ENCODE results near the gene TNFAIP8L2. TPM values are rescaled to one million over a fixed set of nuclear protein-coding genes. Genes with fewer than 3 reads are reported as not detected.

TNFAIP8L2 gene
- total and polyA plus RNA-seq, 2 of the 8 experiments (the other 6 are each of a cell fraction or from before 2014, with no cell fraction given) = not detected

DNA sequence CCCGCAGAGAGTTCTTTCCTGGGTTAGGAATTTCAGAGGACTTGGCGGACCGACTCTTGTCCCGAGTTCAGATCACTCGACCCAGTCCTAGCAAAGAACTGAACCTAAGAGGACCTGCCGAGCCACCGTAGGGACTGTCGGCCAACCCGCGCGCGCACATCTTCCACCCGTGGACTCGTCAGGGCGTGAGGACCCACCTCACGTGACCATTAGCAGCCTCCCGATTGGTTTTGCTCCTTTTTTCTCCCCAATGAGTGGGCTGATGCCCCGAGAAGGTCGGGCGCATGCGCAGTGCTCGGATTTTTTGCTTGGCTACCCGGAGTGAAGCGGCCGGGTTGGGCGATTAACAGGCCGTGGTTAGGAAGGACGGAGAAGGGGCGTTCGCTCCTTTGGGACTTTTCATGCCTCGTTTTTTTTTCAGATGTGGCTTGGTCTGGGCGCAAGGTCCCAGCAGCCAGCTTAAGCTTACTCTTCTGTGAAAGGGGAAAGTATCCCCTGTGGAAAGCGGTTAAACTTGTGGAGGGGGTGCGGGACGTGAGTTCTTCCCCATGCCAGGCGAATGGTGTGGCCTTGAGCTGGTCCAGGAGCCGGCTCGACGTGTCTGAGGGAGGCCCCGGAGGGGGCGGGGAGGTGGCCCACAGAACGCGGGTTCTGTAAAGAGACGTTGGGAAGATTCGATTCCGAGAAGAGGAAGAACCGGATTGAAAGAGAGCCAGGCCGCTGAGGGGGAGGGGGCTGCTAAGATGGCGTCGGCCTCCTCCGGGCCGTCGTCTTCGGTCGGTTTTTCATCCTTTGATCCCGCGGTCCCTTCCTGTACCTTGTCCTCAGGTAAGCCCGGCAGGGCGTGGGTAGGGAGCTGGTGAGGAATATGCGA, 42.0 kb downstream of the TNFAIP8L2 start, which contains the start of gene PIP5K1A (continued):
- TF ChIP-seq, protein P1, sequence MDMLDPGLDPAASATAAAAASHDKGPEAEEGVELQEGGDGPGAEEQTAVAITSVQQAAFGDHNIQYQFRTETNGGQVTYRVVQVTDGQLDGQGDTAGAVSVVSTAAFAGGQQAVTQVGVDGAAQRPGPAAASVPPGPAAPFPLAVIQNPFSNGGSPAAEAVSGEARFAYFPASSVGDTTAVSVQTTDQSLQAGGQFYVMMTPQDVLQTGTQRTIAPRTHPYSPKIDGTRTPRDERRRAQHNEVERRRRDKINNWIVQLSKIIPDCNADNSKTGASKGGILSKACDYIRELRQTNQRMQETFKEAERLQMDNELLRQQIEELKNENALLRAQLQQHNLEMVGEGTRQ (IDR thresholded peaks at IDR 0.05; ENCODE audit: low read length) = peak; percentile 96
- TF ChIP-seq GABPA (IDR thresholded peaks at IDR 0.05; ENCODE audit: borderline replicate concordance, insufficient read depth, low read length) = no peak
- 0 out of 2 replicates have a peak, but pooled peaks have one; percentile 55 for TF ChIP-seq KDM5A (IDR thresholded peaks at IDR 0.05; ENCODE audit: low read length)

All from H1 (cell line).